MM.1S (cell line): ENCODE results near the gene ZNF521.

Experiments used
- DNase-seq: peaks from one replicate; pipeline ENCODE4 v3.0.0-alpha.2; 2015
- H2AFZ ChIP-seq: fragments of 300-600 bp; sonication (generic); 2 replicates; pipeline ENCODE4 v1.6.0; 2016; ENCODE audit warnings: antibody characterized with exemption, low read length
- H3F3A ChIP-seq: fragments of 300-600 bp; sonication (generic); 2 replicates; pipeline ENCODE4 v1.6.1; 2016; ENCODE audit warnings: mild to moderate bottlenecking, antibody characterized with exemption, low read length, moderate library complexity, mixed read lengths; ENCODE audit not compliant: insufficient read depth
- H3K27ac ChIP-seq: fragments of 300-600 bp; sonication (generic); 2 replicates; pipeline ENCODE4 v1.5.1; 2016; ENCODE audit warnings: mild to moderate bottlenecking, low read length
- H3K27me3 ChIP-seq: fragments of 300-600 bp; sonication (generic); replicated peaks from 2 replicates; pipeline ENCODE4 v1.6.0; 2016; ENCODE audit warnings: low read length; ENCODE audit not compliant: insufficient read depth
- H3K36me3 ChIP-seq: fragments of 300-600 bp; sonication (generic); replicated peaks from 2 replicates; pipeline ENCODE4 v1.6.1; 2016; ENCODE audit warnings: mild to moderate bottlenecking, low read length, mixed read lengths; ENCODE audit not compliant: insufficient read depth
- H3K4me1 ChIP-seq: fragments of 300-600 bp; sonication (generic); 2 replicates; pipeline ENCODE4 v1.6.1; 2016; ENCODE audit warnings: low read length, mixed read lengths
- H3K4me2 ChIP-seq: fragments of 300-600 bp; sonication (generic); 2 replicates; pipeline ENCODE4 v1.6.0; 2016; ENCODE audit warnings: low read depth, low read length
- H3K4me3 ChIP-seq: fragments of 300-600 bp; sonication (generic); 2 replicates; pipeline ENCODE4 v1.5.1; 2016; ENCODE audit warnings: low read length, mixed read lengths
- H3K79me2 ChIP-seq: fragments of 300-600 bp; sonication (generic); 2 replicates; pipeline ENCODE4 v1.6.1; 2016; ENCODE audit warnings: mixed run types, low read length, mixed read lengths
- H3K9ac ChIP-seq: fragments of 300-600 bp; sonication (generic); 2 replicates; pipeline ENCODE4 v1.6.1; 2016; ENCODE audit warnings: low read length, mixed read lengths
- H3K9me2 ChIP-seq: fragments of 300-600 bp; sonication (generic); replicated peaks from 2 replicates; pipeline ENCODE4 v1.6.1; 2016; ENCODE audit warnings: mild to moderate bottlenecking, low read length, mixed read lengths; ENCODE audit not compliant: insufficient read depth
- H3K9me3 ChIP-seq: fragments of 300-600 bp; sonication (generic); replicated peaks from 2 replicates; pipeline ENCODE4 v1.6.1; 2016; ENCODE audit warnings: mild to moderate bottlenecking, low read length, mixed read lengths; ENCODE audit not compliant: insufficient read depth
- H4K20me1 ChIP-seq: fragments of 300-600 bp; sonication (generic); 2 replicates; pipeline ENCODE4 v1.6.1; 2016; ENCODE audit warnings: mild to moderate bottlenecking, low read length, moderate library complexity, mixed read lengths; ENCODE audit not compliant: insufficient read depth
- EZH2 ChIP-seq: fragments of 300-600 bp; sonication (generic); optimal IDR thresholded peaks from 2 replicates; pipeline ENCODE3; 2017; ENCODE audit warnings: low read depth, mild to moderate bottlenecking, antibody characterized with exemption, low read length, mixed read lengths
- EZH2phosphoT487 ChIP-seq: fragments of 300-600 bp; sonication (generic); IDR thresholded peaks from 2 replicates; pipeline ENCODE4 v1.6.1; 2018; ENCODE audit warnings: antibody characterized with exemption, low read length
- TF ChIP-seq, protein P1 (sequence below): fragments of 300-600 bp; sonication (generic); IDR thresholded peaks from 2 replicates; pipeline ENCODE4 v1.5.1; 2016; ENCODE audit warnings: antibody characterized with exemption, low read length, mixed read lengths

The ZNF521 gene

DNA sequence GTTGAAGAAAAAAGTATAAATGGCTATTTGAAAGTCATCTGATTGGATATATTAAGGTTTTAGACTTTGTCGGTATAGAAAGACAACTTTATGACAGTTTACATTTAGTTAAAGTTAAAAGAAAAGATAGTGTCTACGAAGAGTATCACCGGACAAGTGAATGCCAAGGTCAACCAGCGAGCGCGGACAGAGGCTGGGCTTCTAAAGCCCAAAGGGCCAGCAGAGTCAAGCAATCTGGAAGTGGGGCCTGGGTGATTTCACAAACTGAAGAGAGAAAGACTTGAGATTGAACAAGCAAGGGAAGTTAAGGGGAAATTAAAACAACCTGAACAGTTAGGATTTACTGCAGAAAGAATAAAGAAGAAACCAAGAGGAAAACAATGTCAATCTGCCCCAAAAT, 16.3 kb downstream of the ZNF521 start:
- no peak for DNase-seq
- Histone ChIP-seq H2AFZ (no peak overlapping the region), H3K36me3 (no peaks in the 10 kb centered on the region), H3K4me3 (no peak overlapping the region), H3K4me2 (no peak overlapping the region), H3K9ac (no peak overlapping the region), H3K4me1 (no peaks in the 10 kb centered on the region), H3K9me2 (no peaks in the 10 kb centered on the region), H3K9me3 (no peaks in the 10 kb centered on the region), H4K20me1 (no peaks in the 10 kb centered on the region), H3F3A (no peaks in the 10 kb centered on the region), H3K27me3 (no peaks in the 10 kb centered on the region), H3K27ac (no peak overlapping the region), H3K79me2 (peaks cover 96% of the 10 kb centered on the region)
- no peak for TF ChIP-seq EZH2phosphoT487
- TF ChIP-seq EZH2: no peak
- TF ChIP-seq, protein P1, sequence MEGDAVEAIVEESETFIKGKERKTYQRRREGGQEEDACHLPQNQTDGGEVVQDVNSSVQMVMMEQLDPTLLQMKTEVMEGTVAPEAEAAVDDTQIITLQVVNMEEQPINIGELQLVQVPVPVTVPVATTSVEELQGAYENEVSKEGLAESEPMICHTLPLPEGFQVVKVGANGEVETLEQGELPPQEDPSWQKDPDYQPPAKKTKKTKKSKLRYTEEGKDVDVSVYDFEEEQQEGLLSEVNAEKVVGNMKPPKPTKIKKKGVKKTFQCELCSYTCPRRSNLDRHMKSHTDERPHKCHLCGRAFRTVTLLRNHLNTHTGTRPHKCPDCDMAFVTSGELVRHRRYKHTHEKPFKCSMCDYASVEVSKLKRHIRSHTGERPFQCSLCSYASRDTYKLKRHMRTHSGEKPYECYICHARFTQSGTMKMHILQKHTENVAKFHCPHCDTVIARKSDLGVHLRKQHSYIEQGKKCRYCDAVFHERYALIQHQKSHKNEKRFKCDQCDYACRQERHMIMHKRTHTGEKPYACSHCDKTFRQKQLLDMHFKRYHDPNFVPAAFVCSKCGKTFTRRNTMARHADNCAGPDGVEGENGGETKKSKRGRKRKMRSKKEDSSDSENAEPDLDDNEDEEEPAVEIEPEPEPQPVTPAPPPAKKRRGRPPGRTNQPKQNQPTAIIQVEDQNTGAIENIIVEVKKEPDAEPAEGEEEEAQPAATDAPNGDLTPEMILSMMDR: no peak

DNA sequence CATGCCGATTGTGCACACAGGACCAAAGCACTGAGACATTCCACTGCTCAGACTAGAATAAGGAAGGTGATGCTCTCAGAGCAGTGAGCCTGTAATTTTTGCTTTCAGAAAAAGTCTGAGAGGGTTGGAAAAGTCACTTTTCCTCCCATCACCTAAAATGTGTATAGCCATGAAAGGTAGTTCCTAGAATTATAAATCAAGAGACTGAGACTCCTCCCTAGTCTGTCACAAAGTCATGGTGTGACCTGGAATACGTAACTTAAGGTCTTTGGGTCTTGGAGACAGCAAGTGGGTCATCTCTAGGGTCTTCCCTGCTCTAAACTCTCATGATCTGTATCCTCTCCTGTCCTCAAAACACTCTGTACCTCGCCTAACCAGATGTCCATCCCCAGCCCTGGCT, 16.9 kb downstream of the ZNF521 start:
- no peak overlapping the region for H2AFZ ChIP-seq

DNA sequence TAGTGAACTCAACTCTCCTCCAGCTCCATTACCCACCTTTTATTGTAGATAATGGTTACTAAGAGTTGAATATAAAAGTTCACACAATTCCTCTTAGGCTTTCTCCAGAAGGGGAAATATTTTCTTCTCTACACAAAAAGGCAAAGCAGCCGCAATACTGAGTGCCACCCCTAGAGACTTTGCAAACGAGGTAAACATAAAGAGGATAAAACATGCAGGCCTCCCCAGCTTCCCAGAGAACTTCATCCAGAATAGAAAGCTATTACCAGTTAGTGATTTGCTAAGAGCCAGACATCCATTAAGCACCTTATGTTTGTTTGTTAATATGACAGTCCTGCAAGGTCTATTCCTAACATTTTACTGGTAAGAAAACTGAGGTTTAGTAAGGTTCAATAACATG, 17.4 kb downstream of the ZNF521 start:
- no peak overlapping the region for H2AFZ ChIP-seq
- H3K4me3 ChIP-seq: no peak overlapping the region
- H4K20me1 ChIP-seq: no peaks in the 10 kb centered on the region
- DNase-seq: no peak
- no peak overlapping the region for H3K4me2 ChIP-seq
- H3K79me2 ChIP-seq: peaks cover 94% of the 10 kb centered on the region
- H3K27ac ChIP-seq: no peak overlapping the region
- H3K9me2 ChIP-seq: no peaks in the 10 kb centered on the region
- TF ChIP-seq, protein P1: 0 out of 2 replicates have a peak, but pooled peaks have one; percentile 14
- no peak for TF ChIP-seq EZH2phosphoT487
- no peak for TF ChIP-seq EZH2
- no peaks in the 10 kb centered on the region for H3K4me1 ChIP-seq
- H3K9ac ChIP-seq: no peak overlapping the region
- H3K9me3 ChIP-seq: no peaks in the 10 kb centered on the region
- no peaks in the 10 kb centered on the region for H3K27me3 ChIP-seq
- no peaks in the 10 kb centered on the region for H3K36me3 ChIP-seq
- H3F3A ChIP-seq: no peaks in the 10 kb centered on the region

More for the DNA sequence above, 16.9 kb downstream of the ZNF521 start:
- Histone ChIP-seq H4K20me1 (no peaks in the 10 kb centered on the region), H3K79me2 (peaks cover 95% of the 10 kb centered on the region), H3F3A (no peaks in the 10 kb centered on the region), H3K9me3 (no peaks in the 10 kb centered on the region), H3K4me3 (no peak overlapping the region), H3K4me2 (no peak overlapping the region), H3K36me3 (no peaks in the 10 kb centered on the region), H3K27ac (no peak overlapping the region), H3K9ac (no peak overlapping the region), H3K9me2 (no peaks in the 10 kb centered on the region), H3K27me3 (no peaks in the 10 kb centered on the region), H3K4me1 (no peaks in the 10 kb centered on the region)
- TF ChIP-seq, protein P1: no peak
- no peak for DNase-seq

DNA sequence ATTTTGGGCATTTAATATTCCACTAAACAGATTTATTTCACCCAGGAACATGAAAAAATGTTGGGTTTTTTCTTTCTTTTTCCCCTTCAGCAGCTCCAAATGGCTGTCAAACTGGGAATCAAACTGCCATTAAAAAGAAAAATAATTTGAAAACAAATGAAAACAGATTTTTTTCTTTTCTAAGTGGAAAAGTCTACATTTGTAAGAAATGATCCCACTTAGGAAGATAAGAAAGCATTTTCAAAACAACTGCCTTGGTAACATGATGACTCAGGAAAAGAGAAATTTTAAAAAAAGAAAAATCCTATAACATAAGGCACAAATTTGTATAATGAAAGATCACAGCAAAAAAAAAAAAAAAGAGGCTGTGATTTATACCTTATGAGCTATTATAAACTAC, 20.0 kb downstream of the ZNF521 start:
- Histone ChIP-seq H3K9me2 (no peaks in the 10 kb centered on the region), H3K4me1 (no peaks in the 10 kb centered on the region), H3K79me2 (peaks cover 92% of the 10 kb centered on the region), H3F3A (no peaks in the 10 kb centered on the region), H3K36me3 (no peaks in the 10 kb centered on the region), H3K9ac (no peak overlapping the region), H4K20me1 (no peaks in the 10 kb centered on the region), H2AFZ (no peak overlapping the region), H3K9me3 (no peaks in the 10 kb centered on the region), H3K4me2 (no peak overlapping the region), H3K27me3 (no peaks in the 10 kb centered on the region), H3K4me3 (no peak overlapping the region), H3K27ac (no peak overlapping the region)
- DNase-seq: no peak
- TF ChIP-seq, protein P1: no peak
- TF ChIP-seq EZH2phosphoT487 (no peak), EZH2 (no peak)
